Fibroblast of the conjunctiva (primary cell): ENCODE data around the gene JUND.
A peak's percentile ranks its signal among the peaks of the same experiment; 100 is the strongest.

Experiments
- DNase-seq: peaks from one replicate; pipeline ENCODE4 v3.0.0-alpha.2; 2010; ENCODE audit warnings: low read depth

The JUND gene

GRCh38 chr19:18266771-18267686 is 14.4 kb downstream of the JUND start:
- no peak for DNase-seq

DNA sequence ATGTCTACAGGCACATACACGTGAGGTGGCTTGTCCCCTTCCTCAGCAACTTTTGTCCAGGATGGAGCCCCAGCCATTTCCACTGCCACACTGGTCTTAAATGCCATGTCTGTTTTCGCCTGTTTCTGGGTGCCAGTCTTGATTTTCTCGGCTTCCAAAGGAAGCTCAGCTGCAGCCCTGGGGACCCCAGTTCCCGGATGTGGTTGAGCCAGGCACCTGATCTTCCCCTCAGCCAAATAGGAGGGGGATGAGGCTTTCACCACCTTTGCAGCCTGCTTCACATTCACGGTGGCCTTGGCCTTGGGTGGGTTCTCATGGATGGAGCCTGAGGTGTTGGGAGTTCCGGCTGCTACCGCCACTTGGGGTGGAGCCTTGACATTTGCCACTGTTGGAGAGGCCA is 15.8 kb downstream of the JUND start:
- no peak for DNase-seq

GRCh38 chr19:18264971-18265540 is 16.4 kb downstream of the JUND start:
- no peak for DNase-seq

DNA sequence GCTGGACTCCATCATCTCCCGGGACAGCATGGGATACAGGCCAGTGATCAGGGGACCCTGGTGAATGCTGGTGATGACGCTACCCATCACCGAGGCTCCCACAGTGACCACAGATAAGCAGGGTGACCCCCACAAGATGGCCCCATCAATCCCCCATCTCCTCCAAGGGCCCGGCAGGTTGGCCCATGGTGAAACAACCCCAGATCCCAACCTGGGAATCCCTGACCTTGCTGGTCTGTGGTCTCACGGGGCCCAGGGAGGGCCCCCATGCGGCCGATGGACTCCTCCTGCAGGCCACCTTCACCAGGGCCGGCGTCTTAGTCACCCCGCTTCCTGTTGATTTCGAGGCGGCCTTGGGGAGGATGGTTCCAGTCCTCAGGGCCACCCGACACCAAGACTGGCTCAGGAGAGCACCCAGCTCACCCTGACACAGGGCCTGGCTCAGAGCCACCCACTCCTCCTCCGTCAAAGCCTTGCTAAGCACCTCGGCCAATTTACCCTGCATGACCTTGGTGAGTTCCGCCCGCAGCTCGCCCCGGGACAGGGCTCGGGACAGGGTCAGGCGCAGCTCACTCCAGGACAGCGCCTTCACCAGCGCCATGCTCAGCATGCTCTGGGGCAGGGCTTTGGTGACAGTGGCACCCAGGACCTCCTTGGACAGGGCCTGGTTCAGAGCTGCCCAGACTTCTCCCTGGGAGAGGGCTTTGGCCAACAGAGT is 17.1 kb downstream of the JUND start:
- no peak for DNase-seq

GRCh38 chr19:18263324-18264136 is 17.9 kb downstream of the JUND start:
- no peak for DNase-seq

- DNase-seq = no peak
Measured at GRCh38 chr19:18262917-18263316, 18.5 kb downstream of the JUND start.

GRCh38 chr19:18262144-18262543 is 19.3 kb downstream of the JUND start:
- DNase-seq = no peak

DNA sequence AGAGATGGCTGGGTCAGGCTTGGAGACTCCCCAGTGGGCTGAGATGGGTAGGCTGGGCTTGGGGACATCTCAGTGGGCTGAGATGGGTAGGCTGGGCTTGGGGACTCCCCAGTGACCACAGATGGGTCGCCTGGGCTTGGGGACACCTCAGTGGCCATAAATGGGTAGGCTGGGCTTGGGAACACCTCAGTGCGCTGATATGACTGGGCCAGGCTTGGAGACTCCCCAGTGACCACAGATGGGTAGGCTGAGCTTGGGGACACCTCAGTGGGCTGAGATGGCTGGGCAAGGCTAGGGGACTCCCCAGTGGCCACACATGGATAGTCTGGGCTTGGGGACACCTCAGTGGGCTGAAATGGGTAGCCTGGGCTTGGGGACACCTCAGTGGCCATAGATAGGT is 19.9 kb downstream of the JUND start:
- DNase-seq = no peak

- no peak for DNase-seq
Measured at GRCh38 chr19:18259893-18260292, 21.5 kb downstream of the JUND start.

DNA sequence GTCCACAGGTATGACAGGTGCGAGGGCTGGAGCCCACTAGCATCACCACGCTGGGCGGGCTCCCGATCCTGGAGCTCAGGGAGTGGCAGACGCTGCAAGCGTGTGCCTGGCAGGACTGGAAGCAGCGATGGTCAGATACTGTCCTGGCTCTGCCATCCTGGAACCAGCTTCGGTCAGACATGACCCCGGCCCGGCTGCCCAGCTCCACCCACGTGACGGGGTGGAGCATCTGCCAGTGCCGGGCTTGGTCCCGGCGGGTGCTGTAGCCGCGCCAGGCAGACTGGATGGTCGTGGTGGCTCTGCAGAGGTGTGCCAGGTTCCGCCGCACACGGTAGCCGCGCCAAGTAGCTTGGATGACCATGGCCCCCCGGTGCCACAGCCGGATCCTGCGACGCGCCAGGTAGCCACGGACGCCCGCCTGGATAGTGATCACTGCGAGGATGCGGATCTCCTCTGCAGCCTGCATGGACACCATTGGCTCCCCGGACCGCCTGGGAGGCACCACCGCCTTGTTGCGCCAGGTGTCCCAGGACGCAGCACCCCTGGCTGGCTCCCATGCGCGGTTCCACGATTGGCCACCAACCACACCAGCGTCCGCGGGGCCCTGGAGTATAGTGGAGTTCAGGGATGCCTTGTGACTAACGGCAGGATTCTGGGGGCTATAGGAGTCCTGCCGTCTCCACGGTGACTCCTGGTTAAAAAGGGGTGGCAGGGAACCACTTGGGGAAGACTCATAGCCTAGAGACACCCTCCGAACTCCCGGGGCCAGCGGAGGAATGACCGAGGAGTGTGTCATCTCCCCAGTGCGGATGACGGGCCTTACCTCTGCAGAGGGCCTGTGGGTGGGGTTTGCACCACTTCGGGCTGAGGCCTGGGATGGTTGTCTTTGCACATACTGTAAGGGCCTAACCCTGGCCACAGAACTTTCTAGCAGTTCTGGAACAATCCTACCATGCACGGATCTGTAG is 23.6 kb downstream of the JUND start:
- no peak for DNase-seq

DNA sequence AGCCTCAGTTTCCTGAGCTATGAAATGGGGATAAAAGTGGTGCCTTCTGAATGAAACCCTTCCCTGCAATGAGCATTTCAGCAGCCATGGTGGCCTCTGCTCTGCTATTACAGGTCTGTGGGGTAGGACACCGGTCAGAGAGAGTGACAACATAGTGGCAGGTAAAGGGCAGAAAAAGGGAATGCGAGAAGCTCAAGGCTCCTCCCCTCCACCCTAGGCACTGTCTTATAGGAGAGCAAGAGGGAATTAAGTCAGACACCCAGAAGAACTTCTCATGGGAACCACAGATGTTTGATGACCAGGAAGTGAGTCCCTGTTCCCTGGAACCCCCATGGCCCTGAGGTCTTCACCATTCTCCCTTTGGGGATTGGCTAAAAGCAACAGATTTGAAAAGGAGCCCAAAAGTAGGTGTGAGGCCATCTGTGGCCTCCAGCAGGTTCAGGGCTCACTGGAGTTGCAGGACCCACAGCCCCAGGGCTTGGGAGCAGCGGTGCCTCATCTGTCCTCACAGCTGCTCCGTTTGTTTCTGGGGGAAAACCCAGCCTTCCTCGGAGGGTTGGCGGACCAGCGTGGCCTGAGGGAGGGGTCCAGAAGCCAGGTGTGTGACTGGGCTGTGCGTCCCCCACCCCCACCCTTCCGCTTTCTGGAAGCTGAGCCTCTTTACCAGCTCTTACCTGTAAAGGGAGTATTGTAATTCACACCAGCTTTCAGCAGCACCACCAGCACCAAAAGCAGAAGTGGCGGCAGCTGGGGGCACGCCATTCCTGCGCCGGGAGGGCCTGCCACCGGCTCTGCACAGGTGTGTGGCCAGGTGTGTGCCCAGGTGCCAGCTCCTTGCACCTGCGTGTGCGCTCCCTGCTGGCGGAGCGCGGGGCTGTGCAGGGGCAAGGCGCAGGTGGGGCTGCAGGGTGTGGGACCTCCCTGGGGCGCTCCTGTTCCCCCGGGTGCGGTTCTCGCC is 26.6 kb downstream of the JUND start:
- no peak for DNase-seq

DNA sequence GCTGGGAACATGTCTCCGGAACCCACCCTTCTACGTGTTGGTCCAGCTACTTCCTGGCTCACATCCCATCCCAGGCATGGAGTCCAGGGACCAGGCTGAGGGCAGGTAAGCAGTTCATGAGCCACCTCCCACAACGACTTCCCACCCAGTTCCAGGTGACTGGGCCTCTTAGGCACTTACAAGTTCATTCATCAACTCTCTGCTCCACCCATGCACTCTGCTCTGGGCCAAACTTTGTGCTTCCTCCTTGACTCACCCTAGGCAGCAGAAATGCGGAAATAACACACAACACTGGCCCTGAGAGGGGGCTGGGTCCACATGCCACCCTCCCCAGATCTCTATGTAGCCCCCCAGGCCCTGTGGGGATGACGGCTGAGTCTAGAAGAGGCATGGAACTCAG is 27.7 kb downstream of the JUND start:
- no peak for DNase-seq

GRCh38 chr19:18253130-18253529 is 28.3 kb downstream of the JUND start:
- DNase-seq = no peak

GRCh38 chr19:18252370-18252717 is 29.1 kb downstream of the JUND start:
- DNase-seq = no peak

GRCh38 chr19:18251587-18252369 is 29.6 kb downstream of the JUND start:
- DNase-seq = peak; percentile 27

GRCh38 chr19:18249834-18250233 is 31.6 kb downstream of the JUND start:
- no peak for DNase-seq

GRCh38 chr19:18245297-18245696 is 36.1 kb downstream of the JUND start:
- no peak for DNase-seq

DNA sequence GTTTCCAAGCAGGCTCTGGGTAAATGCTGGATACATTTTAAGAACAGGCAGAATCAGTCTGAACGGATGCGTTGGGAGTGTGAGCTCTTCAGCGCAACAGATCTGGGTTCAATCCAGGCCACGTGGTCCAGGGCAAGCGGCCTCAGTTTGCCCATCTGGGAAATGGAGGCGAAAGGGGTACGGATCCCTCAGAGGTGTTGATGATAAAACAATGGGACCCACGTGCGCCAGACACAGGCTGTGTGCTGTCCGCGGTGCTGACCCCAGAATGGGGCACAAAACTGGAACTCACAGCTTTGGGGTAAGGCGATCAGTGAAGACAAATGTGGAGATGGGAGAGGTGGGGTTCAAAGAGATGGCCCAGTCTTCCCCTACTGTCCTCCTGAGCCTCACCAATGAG is 42.1 kb downstream of the JUND start:
- no peak for DNase-seq

DNA sequence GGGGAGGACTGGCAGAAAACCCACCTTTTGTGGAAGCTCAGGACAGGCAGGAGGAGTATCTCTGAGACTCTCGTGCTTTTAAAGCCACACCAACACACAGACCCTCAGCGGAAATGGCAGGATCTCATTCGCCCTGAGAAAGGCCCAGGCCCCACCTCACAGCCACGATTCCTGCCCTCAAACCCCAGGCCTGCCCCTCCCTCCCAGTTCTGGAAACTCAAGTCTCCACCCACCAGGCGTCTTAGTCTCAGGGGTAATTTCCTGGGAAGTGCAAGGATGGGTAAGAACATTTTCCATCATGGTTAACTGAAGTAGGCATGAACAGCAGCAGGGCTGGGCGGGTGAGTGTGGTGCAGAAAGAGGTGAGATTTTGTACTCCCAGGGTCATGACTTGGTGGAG is 47.2 kb downstream of the JUND start:
- DNase-seq = no peak
